Activated naive CD8-positive, alpha-beta T cell (primary cell): ENCODE measurements around the gene ARHGEF17.

Experiments
- H3K27ac Mint-ChIP-seq: one replicate; pipeline ENCODE4 v1.8.0; 2021; ENCODE audit warnings: mixed read lengths
- H3K27me3 Mint-ChIP-seq: one replicate; pipeline ENCODE4 v1.8.0; 2021; ENCODE audit warnings: mixed read lengths
- H3K36me3 Mint-ChIP-seq: one replicate; pipeline ENCODE4 v1.8.0; 2021; ENCODE audit warnings: mixed read lengths
- H3K4me1 Mint-ChIP-seq: one replicate; pipeline ENCODE4 v1.8.0; 2021; ENCODE audit warnings: low read depth, mixed read lengths
- H3K4me3 Mint-ChIP-seq: one replicate; pipeline ENCODE4 v1.8.0; 2021; ENCODE audit warnings: mild to moderate bottlenecking, mixed read lengths
- H3K9me3 Mint-ChIP-seq: one replicate; pipeline ENCODE4 v1.8.0; 2021; ENCODE audit warnings: low read depth, mixed read lengths

Gene ARHGEF17

DNA sequence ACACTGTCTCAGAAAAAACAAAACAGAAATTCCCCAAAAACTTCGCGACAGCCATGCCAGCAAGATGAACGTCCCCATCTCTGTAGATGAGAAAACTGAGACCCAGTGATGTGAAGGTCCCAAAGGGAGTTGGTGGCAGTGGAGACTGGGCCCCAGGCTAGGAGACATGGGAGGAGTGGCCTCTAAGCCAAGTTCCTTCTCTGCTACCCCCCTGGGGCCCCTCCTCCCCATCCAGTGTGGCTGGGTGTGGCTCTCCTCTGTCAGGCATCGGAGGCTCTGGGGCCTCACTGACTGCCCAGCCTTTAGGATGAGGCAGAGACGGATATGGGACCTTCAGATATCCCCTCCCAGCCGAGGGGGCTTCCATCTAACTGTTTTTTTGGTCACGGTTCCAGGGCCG, 77.9 kb downstream of the ARHGEF17 start:
- Mint-ChIP-seq H3K4me1 (peaks cover 54% of the 10 kb centered on the region), H3K36me3 (no peaks in the 10 kb centered on the region), H3K9me3 (no peaks in the 10 kb centered on the region), H3K4me3 (no peak overlapping the region), H3K27ac (peak overlapping the region; percentile 41), H3K27me3 (no peaks in the 10 kb centered on the region)

- H3K36me3 Mint-ChIP-seq: no peaks in the 10 kb centered on the region
- no peaks in the 10 kb centered on the region for H3K9me3 Mint-ChIP-seq
- H3K4me1 Mint-ChIP-seq: peaks cover 52% of the 10 kb centered on the region
- no peak overlapping the region for H3K4me3 Mint-ChIP-seq
- H3K27ac Mint-ChIP-seq: peak overlapping the region; percentile 41
- H3K27me3 Mint-ChIP-seq: no peaks in the 10 kb centered on the region
These were observed 78.5 kb downstream of the ARHGEF17 start for GRCh38 chr11:73386546-73386945.

DNA sequence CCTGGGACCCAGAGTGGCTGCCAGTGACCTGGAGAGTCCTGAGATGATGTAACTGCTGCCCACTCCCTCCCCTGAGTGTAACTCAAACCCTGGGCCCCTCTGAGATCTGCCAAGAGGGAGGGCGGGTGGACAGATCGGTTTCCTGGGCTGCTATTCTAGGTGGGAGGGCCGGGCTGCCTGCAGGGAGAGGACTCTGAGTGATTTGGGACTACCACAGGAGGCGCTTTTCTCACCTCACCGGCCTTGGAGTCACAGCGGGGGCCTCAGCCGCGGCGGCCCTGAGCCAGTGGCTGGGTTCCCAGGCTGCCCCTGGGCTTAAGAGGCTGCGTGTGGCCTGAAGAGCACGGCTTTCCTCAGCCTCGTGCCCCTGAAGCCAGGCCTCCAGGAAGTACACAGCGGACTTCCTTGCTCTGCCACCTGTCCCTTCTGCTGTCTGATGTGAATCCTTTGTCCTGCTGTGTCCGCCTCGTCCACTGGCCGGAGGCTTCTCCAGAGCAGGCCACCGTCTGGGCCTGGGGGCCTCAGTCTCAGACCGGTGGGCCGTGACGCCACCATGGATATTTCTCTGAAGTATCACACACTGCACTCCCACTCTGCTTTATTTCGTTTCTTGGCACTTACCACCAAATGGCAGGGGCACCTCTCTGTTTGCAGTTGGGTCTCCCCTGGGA, 79.7 kb downstream of the ARHGEF17 start:
- H3K36me3 Mint-ChIP-seq: no peaks in the 10 kb centered on the region
- H3K9me3 Mint-ChIP-seq: no peaks in the 10 kb centered on the region
- no peaks in the 10 kb centered on the region for H3K27me3 Mint-ChIP-seq
- H3K4me3 Mint-ChIP-seq: no peak overlapping the region
- no peak overlapping the region for H3K27ac Mint-ChIP-seq
- peaks cover 43% of the 10 kb centered on the region for H3K4me1 Mint-ChIP-seq

- no peaks in the 10 kb centered on the region for H3K36me3 Mint-ChIP-seq
- H3K27me3 Mint-ChIP-seq: no peaks in the 10 kb centered on the region
- peaks cover 39% of the 10 kb centered on the region for H3K4me1 Mint-ChIP-seq
- no peak overlapping the region for H3K4me3 Mint-ChIP-seq
- H3K9me3 Mint-ChIP-seq: no peaks in the 10 kb centered on the region
- no peak overlapping the region for H3K27ac Mint-ChIP-seq
These were observed 80.4 kb downstream of the ARHGEF17 start for GRCh38 chr11:73388265-73389133.

DNA sequence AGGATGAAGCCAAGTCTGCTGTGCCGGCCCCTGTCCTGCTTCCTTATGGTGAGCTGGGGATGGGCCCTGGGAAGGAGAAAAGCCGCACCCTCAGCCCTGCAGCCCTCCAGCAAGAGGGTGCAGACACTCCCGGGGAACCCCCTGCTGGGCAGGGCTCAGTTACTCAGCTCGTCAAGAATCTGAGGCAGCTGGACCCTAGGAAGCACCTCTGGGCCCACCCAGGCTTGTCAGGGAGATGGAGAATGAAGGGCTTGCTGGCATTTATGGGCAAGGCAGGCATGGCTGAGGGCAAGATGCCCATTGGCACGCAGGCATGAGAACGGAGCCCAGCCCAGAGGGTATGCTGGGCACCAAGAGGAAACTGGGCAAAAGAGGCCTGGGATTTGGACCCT, 81.1 kb downstream of the ARHGEF17 start:
- Mint-ChIP-seq H3K9me3 (no peaks in the 10 kb centered on the region), H3K4me1 (peaks cover 33% of the 10 kb centered on the region), H3K27ac (no peak overlapping the region), H3K4me3 (no peak overlapping the region), H3K36me3 (no peaks in the 10 kb centered on the region), H3K27me3 (no peaks in the 10 kb centered on the region)

DNA sequence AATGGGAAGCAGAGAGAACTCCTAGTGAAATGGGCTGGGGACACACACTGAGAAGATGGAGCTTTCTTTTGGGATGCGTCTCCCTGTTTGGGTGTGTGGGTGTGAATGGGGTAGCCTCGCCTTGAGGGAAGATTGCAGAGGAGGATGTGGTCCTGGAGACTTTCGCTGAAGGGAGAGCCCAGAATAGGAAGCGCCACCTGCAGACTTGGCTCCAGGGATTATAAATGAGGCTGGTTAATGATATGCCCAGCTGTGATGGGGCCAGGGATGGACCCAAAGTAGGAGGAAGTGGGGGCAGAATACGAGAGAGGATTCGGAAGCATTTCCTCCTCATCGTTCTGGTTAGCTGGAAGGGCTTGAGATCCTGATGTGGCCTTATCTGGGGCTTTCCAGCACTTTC, 81.8 kb downstream of the ARHGEF17 start:
- no peaks in the 10 kb centered on the region for H3K36me3 Mint-ChIP-seq
- no peak overlapping the region for H3K4me3 Mint-ChIP-seq
- H3K27ac Mint-ChIP-seq: no peak overlapping the region
- no peaks in the 10 kb centered on the region for H3K27me3 Mint-ChIP-seq
- no peaks in the 10 kb centered on the region for H3K9me3 Mint-ChIP-seq
- H3K4me1 Mint-ChIP-seq: peaks cover 25% of the 10 kb centered on the region

DNA sequence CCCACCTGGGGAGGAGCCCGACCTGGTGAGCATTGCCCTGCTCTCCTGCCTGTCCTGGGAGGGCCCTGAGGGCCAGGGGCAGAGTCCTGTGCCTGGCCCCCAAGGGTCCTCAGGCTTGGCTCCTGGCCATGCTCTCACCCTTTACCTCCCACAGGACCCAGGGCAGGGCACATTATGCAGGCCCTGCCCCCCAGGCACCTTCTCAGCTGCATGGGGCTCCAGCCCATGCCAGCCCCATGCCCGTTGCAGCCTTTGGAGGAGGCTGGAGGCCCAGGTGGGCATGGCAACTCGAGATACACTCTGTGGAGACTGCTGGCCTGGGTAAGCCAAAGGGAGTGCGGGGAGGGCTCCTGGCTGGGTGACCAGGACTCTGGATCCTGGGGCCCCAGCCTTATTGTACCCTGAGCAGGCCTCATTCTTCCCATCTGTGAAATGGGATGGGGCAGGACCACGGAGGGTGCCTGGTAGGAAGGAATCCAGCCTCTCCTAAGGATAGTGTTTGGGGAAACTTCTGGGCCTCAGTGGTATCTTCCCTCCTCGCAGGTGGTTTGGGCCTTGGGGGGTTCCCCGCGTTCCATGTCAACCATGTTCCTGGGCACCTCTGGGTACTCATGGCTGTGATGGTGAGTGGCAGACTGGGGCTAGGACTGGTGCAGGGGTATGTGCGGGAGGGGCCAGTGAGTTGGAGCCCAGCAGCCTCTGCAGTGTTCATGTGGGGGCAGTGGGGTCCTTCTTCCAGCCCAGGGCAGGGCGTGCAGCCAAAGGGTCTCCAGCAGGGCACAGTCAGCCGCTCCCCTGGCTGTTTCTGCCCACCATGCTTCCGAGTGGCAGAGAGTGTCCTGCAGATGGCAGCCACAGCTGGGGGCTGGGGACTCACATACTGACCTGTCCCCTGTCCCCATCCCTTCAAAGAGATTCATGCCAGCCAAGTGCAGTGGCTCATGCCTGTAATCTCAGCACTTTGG, 82.8 kb downstream of the ARHGEF17 start:
- Mint-ChIP-seq H3K4me3 (no peak overlapping the region), H3K4me1 (peaks cover 15% of the 10 kb centered on the region), H3K27ac (no peak overlapping the region)

DNA sequence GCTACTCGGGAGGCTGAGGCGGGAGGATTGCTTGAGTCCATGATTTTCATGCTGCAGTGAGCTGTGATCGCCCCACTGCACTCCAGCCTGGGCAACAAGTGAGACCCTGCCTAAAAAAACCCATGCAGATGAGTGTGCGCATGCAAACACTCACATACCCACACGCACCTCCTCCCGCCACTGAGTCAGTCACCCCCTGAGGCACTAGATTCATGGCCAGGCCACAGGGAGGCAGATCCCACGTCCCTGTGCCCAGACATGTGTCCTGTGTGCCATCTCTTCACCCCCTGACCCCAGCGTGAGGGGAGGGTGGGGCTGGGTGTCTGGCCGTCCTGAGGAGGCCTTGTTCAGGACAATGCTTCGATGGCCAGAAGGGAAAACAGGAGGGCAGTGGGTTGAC, 83.6 kb downstream of the ARHGEF17 start:
- Mint-ChIP-seq H3K9me3 (no peaks in the 10 kb centered on the region), H3K36me3 (no peaks in the 10 kb centered on the region), H3K4me1 (peaks cover 11% of the 10 kb centered on the region), H3K4me3 (no peak overlapping the region), H3K27me3 (no peaks in the 10 kb centered on the region), H3K27ac (no peak overlapping the region)

More for the DNA sequence above, 82.8 kb downstream of the ARHGEF17 start:
- no peaks in the 10 kb centered on the region for H3K9me3 Mint-ChIP-seq
- H3K36me3 Mint-ChIP-seq: no peaks in the 10 kb centered on the region
- H3K27me3 Mint-ChIP-seq: no peaks in the 10 kb centered on the region

DNA sequence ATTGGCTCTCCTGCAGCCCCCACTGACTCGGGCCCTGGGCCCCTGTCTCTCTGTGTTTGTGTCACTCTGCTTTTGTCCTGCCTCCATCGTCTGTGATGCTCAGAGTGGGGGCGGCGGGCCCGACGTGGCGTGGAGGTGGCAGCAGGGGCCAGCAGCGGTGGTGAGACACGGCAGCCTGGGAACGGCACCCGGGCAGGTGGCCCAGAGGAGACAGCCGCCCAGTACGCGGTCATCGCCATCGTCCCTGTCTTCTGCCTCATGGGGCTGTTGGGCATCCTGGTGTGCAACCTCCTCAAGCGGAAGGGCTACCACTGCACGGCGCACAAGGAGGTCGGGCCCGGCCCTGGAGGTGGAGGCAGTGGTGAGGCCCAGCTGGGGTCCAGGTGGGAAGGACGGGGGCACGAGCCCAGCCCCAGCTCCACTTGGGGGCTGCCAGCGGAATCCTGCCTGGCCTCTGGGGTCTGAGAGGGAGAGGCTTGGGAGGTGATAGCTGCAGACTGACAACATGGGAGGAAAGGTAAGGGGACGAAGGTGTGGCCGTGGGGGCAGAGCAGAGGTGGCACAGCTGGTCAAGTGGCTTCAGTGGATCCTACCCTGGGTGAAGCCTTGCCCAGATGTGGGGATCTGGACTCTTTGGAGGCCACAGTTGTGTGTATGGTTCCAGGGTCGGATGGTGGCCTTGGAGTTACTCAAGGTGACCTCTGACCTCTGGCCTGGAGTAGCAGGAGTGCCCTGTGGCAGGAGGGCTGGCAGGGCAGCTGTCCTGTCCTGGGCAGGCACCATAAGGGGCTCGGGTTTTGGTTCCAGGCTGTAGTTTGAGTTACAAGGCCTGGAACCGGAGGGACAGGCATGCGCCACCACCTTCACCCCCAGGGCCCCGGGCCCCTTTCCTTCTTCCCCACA, 84.3 kb downstream of the ARHGEF17 start:
- Mint-ChIP-seq H3K27me3 (no peaks in the 10 kb centered on the region), H3K27ac (no peak overlapping the region), H3K4me3 (no peak overlapping the region), H3K4me1 (peaks cover 7% of the 10 kb centered on the region), H3K9me3 (no peaks in the 10 kb centered on the region), H3K36me3 (no peaks in the 10 kb centered on the region)

DNA sequence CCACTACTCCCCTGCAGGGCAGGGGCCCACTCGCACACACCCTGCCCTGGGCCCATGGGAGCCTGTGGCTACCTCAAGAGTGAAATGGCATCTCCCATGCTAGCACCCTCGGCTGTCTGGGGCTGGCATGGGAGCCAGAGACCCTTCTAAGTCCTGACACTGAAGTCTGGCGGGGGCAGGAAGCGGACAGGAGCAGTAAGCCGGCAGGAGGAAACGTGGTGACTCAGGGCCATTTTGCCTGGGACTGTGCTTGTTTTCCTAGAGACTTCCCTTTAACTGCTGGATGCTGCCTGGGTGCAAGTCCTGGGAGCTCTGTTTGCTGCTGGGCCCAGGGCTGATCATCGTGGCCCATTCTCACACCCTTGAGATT, 84.9 kb downstream of the ARHGEF17 start:
- Mint-ChIP-seq H3K4me1 (peaks cover 5% of the 10 kb centered on the region), H3K9me3 (no peaks in the 10 kb centered on the region), H3K27me3 (no peaks in the 10 kb centered on the region), H3K36me3 (no peaks in the 10 kb centered on the region), H3K27ac (no peak overlapping the region), H3K4me3 (no peak overlapping the region)

DNA sequence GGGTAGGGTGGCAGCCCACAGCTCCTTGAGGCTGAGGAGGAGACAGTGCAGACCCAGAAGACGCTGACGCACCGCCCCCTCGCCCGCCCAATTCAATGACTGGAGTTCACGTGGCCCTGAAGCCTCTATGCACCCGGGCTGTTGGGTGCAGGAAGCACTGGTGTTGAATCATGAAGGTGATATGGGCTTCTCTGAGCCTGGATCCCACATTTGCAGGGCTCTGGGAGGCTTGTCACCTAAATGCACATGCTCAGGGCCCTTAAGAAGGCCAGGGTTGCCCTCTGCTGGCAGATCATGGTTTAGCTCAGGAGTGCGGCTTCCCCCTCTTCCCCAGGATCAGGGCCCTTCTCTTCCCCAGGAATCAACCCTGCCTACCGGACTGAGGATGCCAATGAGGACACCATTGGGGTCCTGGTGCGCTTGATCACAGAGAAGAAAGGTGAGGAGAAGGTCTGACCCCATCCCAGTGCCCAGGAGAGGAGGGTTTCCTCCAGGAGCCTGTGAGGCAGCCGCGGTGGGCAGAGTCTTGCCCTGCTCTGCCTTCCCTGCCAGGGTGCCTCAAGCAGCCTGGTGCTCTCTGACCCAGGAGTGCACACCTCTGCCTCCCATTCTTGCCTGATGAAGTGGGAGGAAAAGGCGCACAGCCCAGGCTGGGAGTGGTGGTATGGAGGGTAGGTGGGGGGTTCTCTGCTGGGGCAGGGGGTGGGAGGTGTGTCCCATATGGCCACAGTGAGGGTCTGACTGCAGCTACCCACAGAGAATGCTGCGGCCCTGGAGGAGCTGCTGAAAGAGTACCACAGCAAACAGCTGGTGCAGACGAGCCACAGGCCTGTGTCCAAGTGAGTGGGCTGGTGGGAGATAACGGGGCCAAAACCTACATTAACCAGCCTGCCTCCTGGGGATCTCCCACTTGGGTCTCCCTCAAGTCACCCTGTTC, 85.7 kb downstream of the ARHGEF17 start:
- H3K4me1 Mint-ChIP-seq: peaks cover 3% of the 10 kb centered on the region
- no peaks in the 10 kb centered on the region for H3K36me3 Mint-ChIP-seq
- no peaks in the 10 kb centered on the region for H3K27me3 Mint-ChIP-seq

DNA sequence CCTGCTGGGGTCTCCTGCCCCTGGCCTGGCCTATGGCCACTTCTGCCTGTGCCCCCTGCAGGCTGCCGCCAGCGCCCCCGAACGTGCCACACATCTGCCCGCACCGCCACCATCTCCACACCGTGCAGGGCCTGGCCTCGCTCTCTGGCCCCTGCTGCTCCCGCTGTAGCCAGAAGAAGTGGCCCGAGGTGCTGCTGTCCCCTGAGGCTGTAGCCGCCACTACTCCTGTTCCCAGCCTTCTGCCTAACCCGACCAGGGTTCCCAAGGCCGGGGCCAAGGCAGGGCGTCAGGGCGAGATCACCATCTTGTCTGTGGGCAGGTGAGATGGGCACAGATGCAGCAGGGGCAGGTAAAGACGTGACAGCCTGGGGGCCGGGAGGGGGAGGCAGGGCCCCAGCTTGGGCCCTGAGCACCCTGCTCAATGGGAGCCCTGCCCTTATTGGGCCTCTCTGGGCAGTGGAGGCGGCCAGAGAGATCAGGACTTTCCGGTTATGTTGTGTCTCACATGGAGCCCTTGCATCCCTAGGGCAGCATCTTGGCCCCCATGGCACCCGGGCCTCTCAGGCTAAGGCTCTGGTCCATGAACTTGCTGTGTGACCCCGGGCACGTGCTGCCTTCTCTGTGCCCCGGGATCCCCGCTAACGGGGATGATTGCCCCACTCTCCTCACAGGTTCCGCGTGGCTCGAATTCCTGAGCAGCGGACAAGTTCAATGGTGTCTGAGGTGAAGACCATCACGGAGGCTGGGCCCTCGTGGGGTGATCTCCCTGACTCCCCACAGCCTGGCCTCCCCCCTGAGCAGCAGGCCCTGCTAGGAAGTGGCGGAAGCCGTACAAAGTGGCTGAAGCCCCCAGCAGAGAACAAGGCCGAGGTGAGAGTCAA, 86.6 kb downstream of the ARHGEF17 start:
- Mint-ChIP-seq H3K4me1 (peaks cover 3% of the 10 kb centered on the region), H3K27ac (no peak overlapping the region), H3K4me3 (no peak overlapping the region)

More for the DNA sequence above, 85.7 kb downstream of the ARHGEF17 start:
- Mint-ChIP-seq H3K4me3 (no peak overlapping the region), H3K27ac (no peak overlapping the region), H3K9me3 (no peaks in the 10 kb centered on the region)

More for the DNA sequence above, 86.6 kb downstream of the ARHGEF17 start:
- no peaks in the 10 kb centered on the region for H3K36me3 Mint-ChIP-seq
- H3K27me3 Mint-ChIP-seq: no peaks in the 10 kb centered on the region
- no peaks in the 10 kb centered on the region for H3K9me3 Mint-ChIP-seq
